Measurements from ENCODE around the gene DNER. TPM values are rescaled to one million over a fixed set of nuclear protein-coding genes. Genes with fewer than 3 reads are reported as not detected.
A peak's percentile ranks its signal among the peaks of the same experiment; 100 is the strongest.

The DNER gene
- total and polyA plus RNA-seq, 2 of the 13 experiments (the other 11 are each of a cell fraction or from before 2014, with no cell fraction given), result not detected

- TF ChIP-seq SIN3A (IDR thresholded peaks at IDR 0.05; ENCODE audit: borderline replicate concordance, low read depth, low read length) (no peak), PHF5A (CRISPR knock-in tag; IDR thresholded peaks at IDR 0.05; ENCODE audit: low read depth, unreplicated experiment) (no peak), MAFK (conservative IDR thresholded peaks at IDR 0.05 in 1 of 2, IDR thresholded peaks at IDR 0.05 in 1 of 2; ENCODE audit: low read length in 2 of 2) (peak in 1 of 2 experiments; percentile 14; a peak in 1 of 4 replicates), ZNF557 (CRISPR knock-in tag; IDR thresholded peaks at IDR 0.05) (no peak), THRA (CRISPR knock-in tag; IDR thresholded peaks at IDR 0.05; ENCODE audit: borderline replicate concordance) (0 out of 2 replicates have a peak, but pooled peaks have one; percentile 54), RBFOX2 (IDR thresholded peaks at IDR 0.05; ENCODE audit: low read depth, low read length) (no peak), ZSCAN21 (CRISPR knock-in tag; IDR thresholded peaks at IDR 0.05; ENCODE audit: borderline replicate concordance) (no peak), ZNF879 (CRISPR knock-in tag; IDR thresholded peaks at IDR 0.05) (0 out of 2 replicates have a peak, but pooled peaks have one; percentile 56), SMAD9 (CRISPR knock-in tag; IDR thresholded peaks at IDR 0.05) (no peak), CBX2 (IDR thresholded peaks at IDR 0.05; ENCODE audit: low read depth, low read length) (no peak), CBX2 (CRISPR knock-in tag; IDR thresholded peaks at IDR 0.05; ENCODE audit: low read depth) (no peak), ZNF737 (CRISPR knock-in tag; IDR thresholded peaks at IDR 0.05; ENCODE audit: borderline replicate concordance) (no peak), HNF1A (IDR thresholded peaks at IDR 0.05; ENCODE audit: low read depth) (no peak), HNF1A (CRISPR knock-in tag; IDR thresholded peaks at IDR 0.05; ENCODE audit: borderline replicate concordance) (no peak), ZMYM3 (CRISPR knock-in tag; IDR thresholded peaks at IDR 0.05) (no peak), TCF7L2 (IDR thresholded peaks at IDR 0.05; ENCODE audit: low read depth, low read length) (no peak), ZNF451 (CRISPR knock-in tag; IDR thresholded peaks at IDR 0.05) (no peak), MBD4 (IDR thresholded peaks at IDR 0.05; ENCODE audit: borderline replicate concordance, low read length) (no peak), MLLT10 (CRISPR knock-in tag; IDR thresholded peaks at IDR 0.05) (no peak), ZNF792 (CRISPR knock-in tag; IDR thresholded peaks at IDR 0.05) (peak; percentile 69; the same call in 1 of the 2 replicates), SPEN (CRISPR knock-in tag; IDR thresholded peaks at IDR 0.05; ENCODE audit: low read depth) (peak; percentile 44; the same call in 1 of the 2 replicates), POGZ (CRISPR knock-in tag; IDR thresholded peaks at IDR 0.05) (no peak), HDAC2 (CRISPR knock-in tag; IDR thresholded peaks at IDR 0.05) (peak; percentile 72), ONECUT2 (CRISPR knock-in tag; IDR thresholded peaks at IDR 0.05) (0 out of 2 replicates have a peak, but pooled peaks have one; percentile 30), GMEB1 (CRISPR knock-in tag; IDR thresholded peaks at IDR 0.05; ENCODE audit: borderline replicate concordance) (no peak)
These were observed 584 bp upstream of the DNER start (continued) for GRCh38 chr2:229714736-229715541.

Data from HepG2 (cell line).